HCT116 (cell line): ENCODE measurements around the gene HLA-DOA.

Source experiments
- CEBPB ChIP-seq: IDR thresholded peaks from 2 replicates; pipeline ENCODE4 v1.6.1; 2012; ENCODE audit warnings: low read depth
- TF ChIP-seq, protein P1 (sequence below): IDR thresholded peaks from 2 replicates; pipeline ENCODE4 v1.6.1; 2012; ENCODE audit warnings: low read depth

DNA sequence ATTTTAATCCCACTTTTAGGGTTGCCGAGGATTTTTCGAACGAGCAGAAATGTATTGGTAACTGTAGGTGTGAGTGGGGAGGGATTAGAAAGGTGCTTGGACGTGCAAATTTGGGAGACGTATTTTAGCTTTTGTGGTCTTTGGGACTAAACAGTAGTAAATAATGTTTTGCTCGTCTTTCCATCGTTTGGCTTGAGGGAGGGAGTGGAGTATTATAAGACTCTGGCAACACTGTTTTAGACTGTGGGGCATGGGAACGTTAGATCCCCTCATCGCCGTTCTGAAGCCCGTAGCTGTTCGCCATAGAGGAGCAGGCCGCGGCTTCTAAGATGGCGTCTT, 38.2 kb downstream of the HLA-DOA start:
- TF ChIP-seq, protein P1, sequence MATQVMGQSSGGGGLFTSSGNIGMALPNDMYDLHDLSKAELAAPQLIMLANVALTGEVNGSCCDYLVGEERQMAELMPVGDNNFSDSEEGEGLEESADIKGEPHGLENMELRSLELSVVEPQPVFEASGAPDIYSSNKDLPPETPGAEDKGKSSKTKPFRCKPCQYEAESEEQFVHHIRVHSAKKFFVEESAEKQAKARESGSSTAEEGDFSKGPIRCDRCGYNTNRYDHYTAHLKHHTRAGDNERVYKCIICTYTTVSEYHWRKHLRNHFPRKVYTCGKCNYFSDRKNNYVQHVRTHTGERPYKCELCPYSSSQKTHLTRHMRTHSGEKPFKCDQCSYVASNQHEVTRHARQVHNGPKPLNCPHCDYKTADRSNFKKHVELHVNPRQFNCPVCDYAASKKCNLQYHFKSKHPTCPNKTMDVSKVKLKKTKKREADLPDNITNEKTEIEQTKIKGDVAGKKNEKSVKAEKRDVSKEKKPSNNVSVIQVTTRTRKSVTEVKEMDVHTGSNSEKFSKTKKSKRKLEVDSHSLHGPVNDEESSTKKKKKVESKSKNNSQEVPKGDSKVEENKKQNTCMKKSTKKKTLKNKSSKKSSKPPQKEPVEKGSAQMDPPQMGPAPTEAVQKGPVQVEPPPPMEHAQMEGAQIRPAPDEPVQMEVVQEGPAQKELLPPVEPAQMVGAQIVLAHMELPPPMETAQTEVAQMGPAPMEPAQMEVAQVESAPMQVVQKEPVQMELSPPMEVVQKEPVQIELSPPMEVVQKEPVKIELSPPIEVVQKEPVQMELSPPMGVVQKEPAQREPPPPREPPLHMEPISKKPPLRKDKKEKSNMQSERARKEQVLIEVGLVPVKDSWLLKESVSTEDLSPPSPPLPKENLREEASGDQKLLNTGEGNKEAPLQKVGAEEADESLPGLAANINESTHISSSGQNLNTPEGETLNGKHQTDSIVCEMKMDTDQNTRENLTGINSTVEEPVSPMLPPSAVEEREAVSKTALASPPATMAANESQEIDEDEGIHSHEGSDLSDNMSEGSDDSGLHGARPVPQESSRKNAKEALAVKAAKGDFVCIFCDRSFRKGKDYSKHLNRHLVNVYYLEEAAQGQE: no peak
- no peak for TF ChIP-seq CEBPB
